ENCODE measurements around the gene ARHGAP26.

Gene ARHGAP26

GRCh38 chr5:143129910-143130612 lies 359.9 kb downstream of the ARHGAP26 start:
- DNase-seq (ENCODE audit: low read depth): no peak
- H3K4me3 ChIP-seq (ENCODE audit: low read depth, low read length): no peak overlapping the region

DNA sequence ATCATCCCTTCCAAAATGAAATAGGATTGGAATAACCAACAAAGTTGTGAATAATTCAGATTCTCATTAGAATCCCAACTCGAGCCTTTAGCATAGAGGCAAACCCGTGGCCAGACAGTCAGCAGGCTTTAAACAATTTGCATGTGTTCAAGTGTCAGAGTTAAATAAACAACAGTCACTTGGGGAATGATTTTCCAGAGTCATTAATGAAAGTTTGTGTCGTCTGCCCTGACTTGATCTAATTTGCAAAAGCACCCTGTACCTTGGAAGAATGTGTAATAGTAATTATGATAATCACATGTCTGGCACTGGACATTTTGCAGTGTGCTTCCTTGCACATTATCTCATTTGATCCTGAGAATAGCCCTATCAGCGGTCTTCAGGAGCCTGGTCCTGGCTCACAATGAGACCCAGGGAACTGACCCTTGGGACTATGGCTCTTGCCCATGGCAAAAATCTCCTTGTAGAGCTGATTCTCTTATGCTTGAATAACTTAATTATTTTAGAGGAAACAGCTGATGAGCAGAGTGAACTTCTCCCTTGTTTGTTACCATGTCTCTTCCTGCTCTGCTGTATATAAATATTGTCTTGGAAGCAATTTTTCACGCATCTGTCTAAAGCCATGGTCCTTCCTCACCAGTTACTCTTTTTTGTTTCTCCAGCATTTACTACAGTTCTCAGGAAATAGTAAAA lies 360.6 kb downstream of the ARHGAP26 start:
- H3K4me3 ChIP-seq (ENCODE audit: low read depth, low read length): no peak overlapping the region
- DNase-seq (ENCODE audit: low read depth): no peak

DNA sequence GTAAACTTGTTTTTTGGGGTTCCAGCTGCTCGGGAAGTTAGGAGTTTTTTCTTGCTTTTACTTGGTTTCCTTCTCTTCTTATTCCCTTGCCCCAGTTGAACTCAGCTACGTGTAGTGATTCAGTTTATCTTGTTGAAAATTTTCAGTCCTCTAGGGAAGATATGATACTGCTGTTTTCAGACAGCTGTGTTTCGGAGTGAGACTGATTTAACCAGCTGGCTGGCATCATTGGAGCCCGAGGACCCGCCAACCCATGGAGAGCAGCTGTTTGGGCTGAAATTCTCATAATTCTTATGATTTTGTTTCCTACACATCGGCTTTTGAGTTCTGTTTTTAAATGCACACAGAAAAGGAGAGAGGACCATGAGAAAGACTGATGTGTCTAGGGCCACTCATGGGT lies 361.8 kb downstream of the ARHGAP26 start:
- no peak overlapping the region for H3K4me3 ChIP-seq (ENCODE audit: low read depth, low read length)
- DNase-seq (ENCODE audit: low read depth): peak; percentile 43

DNA sequence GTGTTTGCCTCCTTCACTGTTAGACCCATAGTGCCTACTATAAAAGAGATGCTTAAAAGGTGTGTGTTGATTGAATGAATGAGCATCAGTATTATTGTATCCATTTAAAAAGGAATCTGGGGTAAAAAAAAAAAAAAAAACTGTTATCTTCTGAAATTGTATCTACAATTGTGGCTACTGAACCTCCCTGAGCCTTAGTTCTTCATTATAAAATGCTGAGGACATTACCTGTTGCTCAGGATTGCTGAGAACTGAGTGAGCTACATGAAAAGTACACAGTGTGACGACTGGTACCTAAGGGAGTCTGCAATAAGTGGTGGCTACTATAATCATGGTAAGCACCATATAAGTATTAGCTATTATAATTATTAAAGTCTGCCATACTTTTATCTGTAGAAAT lies 362.6 kb downstream of the ARHGAP26 start:
- no peak for DNase-seq (ENCODE audit: low read depth)
- no peak overlapping the region for H3K4me3 ChIP-seq (ENCODE audit: low read depth, low read length)

GRCh38 chr5:143133721-143134120 lies 363.5 kb downstream of the ARHGAP26 start:
- peak; percentile 45 for DNase-seq (ENCODE audit: low read depth)
- H3K4me3 ChIP-seq (ENCODE audit: low read depth, low read length): no peak overlapping the region

GRCh38 chr5:143134269-143134668 lies 364.1 kb downstream of the ARHGAP26 start:
- H3K4me3 ChIP-seq (ENCODE audit: low read depth, low read length): no peak overlapping the region
- no peak for DNase-seq (ENCODE audit: low read depth)

DNA sequence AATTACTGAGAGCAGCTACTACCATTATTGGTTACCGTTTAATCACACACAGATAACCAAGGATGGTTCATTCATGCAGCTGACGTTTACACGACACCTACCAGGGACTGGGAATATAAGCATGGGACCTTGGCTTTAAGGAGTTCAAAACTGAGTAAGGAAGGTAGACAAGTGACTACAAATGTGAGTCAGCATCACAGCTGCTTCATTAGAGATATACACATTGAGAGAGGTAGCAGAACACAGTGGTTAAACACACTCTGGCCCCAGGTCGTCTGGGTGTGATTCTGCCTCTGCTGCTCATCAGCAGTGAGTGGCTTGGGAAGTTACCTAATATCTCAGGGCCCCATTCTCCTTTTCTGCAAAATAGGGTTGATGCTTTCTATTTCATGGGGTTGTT lies 364.7 kb downstream of the ARHGAP26 start:
- no peak overlapping the region for H3K4me3 ChIP-seq (ENCODE audit: low read depth, low read length)

GRCh38 chr5:143135832-143136551 lies 365.8 kb downstream of the ARHGAP26 start:
- H3K4me3 ChIP-seq (ENCODE audit: low read depth, low read length): no peak overlapping the region
- DNase-seq (ENCODE audit: low read depth): no peak

More for the DNA sequence above, 364.7 kb downstream of the ARHGAP26 start:
- DNase-seq (ENCODE audit: low read depth): no peak

DNA sequence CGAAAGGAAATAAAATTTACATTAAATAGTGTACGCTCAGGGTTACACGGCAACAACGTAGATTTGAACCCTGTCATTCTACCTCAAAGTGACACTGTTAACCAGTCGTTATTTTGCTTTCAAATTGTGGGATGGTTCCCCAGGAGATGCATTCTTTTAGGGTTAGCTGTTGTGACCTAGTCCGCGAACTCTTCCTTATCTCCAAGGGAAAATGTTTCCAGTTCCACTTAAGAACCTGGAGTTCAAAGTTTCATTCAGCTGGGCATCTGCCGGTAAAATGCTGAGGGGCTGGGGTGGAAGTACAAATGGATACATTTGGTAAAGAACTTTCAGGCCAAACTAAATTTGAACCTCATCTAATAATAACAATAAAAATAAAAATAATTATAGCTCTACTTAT lies 368.7 kb downstream of the ARHGAP26 start:
- no peak overlapping the region for H3K4me3 ChIP-seq (ENCODE audit: low read depth, low read length)
- DNase-seq (ENCODE audit: low read depth): no peak

DNA sequence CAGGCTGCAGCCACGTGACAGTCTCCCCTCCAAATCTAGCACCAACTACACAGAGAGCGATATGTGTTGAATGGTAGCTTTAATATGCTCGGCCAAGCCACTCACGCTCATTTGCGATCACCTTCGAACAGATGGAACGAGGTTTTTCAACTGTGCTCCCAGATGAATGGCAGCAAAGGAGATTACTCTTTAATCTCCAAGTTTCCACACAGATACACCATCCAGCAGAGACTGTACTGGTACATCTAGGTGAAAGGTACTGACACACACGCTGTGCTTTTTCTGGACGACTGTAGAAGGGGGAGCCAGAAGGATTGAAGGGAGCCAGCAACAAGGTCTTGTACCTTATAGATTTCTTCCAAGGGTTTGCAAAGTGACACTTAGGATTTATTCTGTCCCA lies 369.4 kb downstream of the ARHGAP26 start:
- DNase-seq (ENCODE audit: low read depth): no peak
- no peak overlapping the region for H3K4me3 ChIP-seq (ENCODE audit: low read depth, low read length)

DNA sequence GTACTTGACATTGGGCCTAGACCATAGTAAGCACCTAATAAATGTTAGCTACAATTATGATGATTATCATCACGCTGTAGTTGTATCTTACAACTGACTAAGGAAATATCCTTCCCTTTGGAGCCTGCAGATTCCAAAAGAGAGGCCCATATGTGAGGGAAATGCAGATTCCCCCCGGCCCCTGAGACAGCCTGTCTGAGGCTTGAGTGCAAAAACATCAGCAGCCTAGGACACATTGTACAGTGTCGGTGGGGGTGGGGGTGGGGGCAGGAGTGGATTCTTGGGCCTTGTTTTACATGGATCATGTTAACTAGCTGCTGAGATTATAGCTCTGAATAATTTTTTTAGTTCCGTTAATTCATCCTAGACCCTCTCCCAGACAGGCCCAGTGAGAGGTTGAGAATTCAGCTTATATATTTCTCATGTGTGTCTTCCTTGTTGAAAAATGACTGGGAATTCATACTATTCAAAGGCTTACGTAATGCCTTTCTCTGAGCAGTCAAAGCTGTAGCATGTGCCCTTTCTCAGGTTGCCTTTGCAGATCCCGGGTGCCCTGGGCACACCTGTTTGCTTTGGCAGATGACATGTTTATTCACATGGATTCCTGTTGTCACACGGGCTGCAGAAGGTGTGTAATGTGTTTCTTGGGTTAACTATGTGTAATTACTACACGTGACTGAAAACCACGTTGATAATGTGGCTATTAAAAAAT lies 370.5 kb downstream of the ARHGAP26 start:
- no peak overlapping the region for H3K4me3 ChIP-seq (ENCODE audit: low read depth, low read length)
- no peak for DNase-seq (ENCODE audit: low read depth)

- no peak for DNase-seq (ENCODE audit: low read depth)
- no peak overlapping the region for H3K4me3 ChIP-seq (ENCODE audit: low read depth, low read length)
Observed at GRCh38 chr5:143141652-143142051, 371.5 kb downstream of the ARHGAP26 start.

GRCh38 chr5:143142596-143143435 lies 372.6 kb downstream of the ARHGAP26 start:
- no peak overlapping the region for H3K4me3 ChIP-seq (ENCODE audit: low read depth, low read length)
- peak; percentile 69 for DNase-seq (ENCODE audit: low read depth)

DNA sequence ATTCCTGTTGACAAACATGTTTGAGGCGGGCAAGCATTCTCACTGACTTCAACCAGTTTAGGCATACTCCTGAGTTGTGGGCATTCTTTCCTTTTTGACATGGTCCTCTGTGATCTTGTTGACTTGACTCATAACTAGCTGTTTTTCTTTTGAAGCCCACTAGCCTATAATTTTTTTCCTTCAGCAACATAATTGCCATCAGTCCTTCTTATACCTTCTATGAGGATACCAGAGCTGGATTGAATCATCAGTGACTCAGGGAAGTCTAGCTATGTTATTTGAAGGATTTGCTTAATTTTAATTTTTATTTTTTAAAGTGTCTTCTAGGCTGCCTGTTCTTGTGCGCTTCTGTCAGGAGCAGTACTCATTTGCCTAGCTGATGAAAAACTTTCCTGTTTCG lies 373.8 kb downstream of the ARHGAP26 start:
- no peak overlapping the region for H3K4me3 ChIP-seq (ENCODE audit: low read depth, low read length)
- peak; percentile 53 for DNase-seq (ENCODE audit: low read depth)

DNA sequence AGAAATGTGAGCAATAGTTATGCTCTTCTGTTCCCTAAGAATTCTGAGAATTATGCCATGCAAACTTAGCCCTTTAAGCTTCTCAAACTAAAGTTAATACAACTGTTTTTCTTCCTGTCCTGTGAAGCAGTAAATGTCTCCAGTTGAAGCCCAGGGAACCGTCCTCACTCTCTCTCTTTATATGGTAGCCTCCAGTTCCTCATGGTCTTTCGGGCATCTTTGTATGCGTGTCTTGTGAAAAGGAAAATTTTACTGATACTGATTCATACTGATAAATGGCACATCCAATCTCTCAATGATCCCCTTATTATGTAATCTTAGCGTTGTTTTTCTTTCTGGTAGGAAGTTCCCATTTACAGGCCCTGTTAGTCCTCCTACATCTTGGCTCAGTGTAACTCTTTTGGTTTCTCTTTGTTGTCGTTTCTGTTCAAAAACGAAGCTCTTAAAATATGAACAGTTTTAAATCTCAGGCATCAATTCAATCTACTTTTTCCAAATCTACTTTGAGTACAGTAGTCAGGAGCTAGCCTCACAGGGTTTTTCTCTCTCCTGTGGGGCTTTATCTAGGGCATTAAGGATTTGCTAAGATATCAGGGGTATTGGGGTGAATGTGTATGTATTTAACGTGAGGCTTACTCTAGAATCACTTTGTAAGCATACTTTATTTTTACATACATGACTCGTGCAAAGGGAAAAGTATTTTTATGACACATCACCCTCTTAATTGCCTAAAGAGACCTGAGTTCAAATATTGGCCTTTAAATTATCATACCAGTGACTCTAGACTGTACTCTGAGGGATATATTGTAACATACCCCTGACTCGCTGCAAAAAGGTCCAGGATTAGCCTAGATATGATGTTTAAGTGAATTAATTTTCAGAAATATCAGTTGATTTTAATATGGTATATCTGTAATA lies 375.3 kb downstream of the ARHGAP26 start:
- DNase-seq (ENCODE audit: low read depth): no peak
- H3K4me3 ChIP-seq (ENCODE audit: low read depth, low read length): no peak overlapping the region

- H3K4me3 ChIP-seq (ENCODE audit: low read depth, low read length): no peak overlapping the region
- no peak for DNase-seq (ENCODE audit: low read depth)
Observed at GRCh38 chr5:143146161-143146560, 376.0 kb downstream of the ARHGAP26 start.

- no peak for DNase-seq (ENCODE audit: low read depth)
- no peak overlapping the region for H3K4me3 ChIP-seq (ENCODE audit: low read depth, low read length)
Observed at GRCh38 chr5:143147383-143147782, 377.2 kb downstream of the ARHGAP26 start.

DNA sequence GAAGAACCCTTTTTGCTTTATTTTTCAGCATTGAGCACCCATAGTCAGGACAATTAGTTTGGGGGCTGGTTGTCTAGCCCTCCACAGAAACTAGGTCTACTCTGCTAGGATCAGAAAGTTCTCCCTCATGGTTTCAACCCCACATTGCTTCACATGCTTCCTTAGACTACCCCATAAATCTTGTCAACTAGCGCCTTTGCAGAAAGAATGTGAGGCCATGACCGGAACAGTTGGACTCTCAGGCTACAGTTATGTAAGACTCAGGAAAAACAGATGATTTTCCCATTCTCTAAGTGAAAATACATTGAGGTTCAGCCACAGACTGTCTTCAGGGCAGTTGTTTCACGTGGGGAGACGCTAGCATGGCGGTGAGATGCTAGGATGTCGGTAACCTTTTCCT lies 377.7 kb downstream of the ARHGAP26 start:
- peak; percentile 75 for DNase-seq (ENCODE audit: low read depth)
- H3K4me3 ChIP-seq (ENCODE audit: low read depth, low read length): no peak overlapping the region
